Fibroblast of the aortic adventitia (primary cell): Measurements from ENCODE around the gene SORCS1. TPM values are rescaled to one million over a fixed set of nuclear protein-coding genes. Genes with fewer than 3 reads are reported as not detected.

Source experiments
- DNase-seq: peaks from one replicate; pipeline ENCODE4 v3.0.0-alpha.2; 2010; ENCODE audit warnings: low read depth
- H3K4me3 ChIP-seq: 2 replicates; pipeline ENCODE4 v1.5.1; 2011; ENCODE audit warnings: low read depth, mild to moderate bottlenecking, control low read depth, low read length, moderate library complexity
- total RNA-seq: library from RNA; depleted of rRNA; stranded (reverse); fragments of >200 nt; gene quantifications from 2 replicates; pipeline ENCODE4 v1.2.3, GENCODE V29; 2012; ENCODE audit warnings: low replicate concordance
- TF ChIP-seq, protein P1 (sequence below): IDR thresholded peaks from 2 replicates; pipeline ENCODE4 v1.5.1; 2011; ENCODE audit warnings: mild to moderate bottlenecking, low read length, control low read depth, inconsistent platforms; ENCODE audit not compliant: insufficient read depth

SORCS1 gene
- not detected in 2 replicates for total RNA-seq

DNA sequence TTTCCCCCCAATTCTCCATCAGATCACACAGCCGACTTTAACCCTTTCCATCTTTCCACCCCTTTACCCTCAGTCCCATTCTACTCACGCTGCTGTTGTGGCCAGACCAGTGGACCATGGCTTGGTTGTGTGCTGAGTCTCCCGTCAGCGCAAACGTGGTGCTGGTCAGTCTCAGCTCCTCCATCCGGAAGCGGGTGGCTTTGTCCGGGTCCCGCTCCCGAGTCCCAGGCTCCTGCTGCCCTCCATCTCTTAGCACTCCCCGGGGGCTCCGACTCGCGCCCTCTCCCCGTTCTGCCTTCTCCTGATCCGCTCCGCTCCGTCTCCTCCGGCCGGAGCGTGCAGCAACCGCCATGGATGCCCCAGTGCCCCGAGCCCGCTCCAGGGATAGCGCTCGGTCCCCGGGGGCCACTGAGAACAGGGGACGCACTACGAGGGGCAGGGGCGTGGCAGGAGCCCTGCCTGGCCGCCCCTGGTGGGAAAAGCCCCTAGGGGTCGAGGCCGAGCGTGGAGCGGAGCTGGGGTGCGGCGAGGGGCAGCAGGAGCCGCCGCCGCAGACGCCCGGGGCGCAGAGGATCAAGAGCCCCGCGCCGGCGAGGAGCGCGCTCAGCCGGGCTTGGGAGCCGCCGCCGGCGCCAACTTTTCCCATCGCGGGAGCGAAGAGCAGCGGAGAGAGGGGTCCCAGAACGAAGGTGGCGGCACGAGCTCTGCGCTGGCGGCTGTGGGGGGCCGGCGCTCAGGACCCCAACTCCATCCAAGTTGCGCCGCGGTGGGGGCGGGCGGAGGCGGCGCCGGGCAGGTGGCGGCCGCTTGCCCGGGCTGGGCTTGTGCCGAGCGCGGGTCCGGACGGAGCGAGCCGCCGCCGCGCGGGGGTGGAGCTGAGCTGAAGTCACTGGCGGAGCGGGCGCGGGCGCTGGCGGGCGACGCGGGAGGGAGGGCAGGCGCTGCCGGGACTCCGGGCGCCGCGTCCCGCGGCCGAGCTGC is at the start of gene SORCS1:
SORCS1 (minus strand) TSS at position 826 of the 981 bp plus-strand sequence.
- TF ChIP-seq, protein P1, sequence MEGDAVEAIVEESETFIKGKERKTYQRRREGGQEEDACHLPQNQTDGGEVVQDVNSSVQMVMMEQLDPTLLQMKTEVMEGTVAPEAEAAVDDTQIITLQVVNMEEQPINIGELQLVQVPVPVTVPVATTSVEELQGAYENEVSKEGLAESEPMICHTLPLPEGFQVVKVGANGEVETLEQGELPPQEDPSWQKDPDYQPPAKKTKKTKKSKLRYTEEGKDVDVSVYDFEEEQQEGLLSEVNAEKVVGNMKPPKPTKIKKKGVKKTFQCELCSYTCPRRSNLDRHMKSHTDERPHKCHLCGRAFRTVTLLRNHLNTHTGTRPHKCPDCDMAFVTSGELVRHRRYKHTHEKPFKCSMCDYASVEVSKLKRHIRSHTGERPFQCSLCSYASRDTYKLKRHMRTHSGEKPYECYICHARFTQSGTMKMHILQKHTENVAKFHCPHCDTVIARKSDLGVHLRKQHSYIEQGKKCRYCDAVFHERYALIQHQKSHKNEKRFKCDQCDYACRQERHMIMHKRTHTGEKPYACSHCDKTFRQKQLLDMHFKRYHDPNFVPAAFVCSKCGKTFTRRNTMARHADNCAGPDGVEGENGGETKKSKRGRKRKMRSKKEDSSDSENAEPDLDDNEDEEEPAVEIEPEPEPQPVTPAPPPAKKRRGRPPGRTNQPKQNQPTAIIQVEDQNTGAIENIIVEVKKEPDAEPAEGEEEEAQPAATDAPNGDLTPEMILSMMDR, result no peak
- no peak within 1 kb of the TSS for H3K4me3 ChIP-seq
- DNase-seq, result no peak

DNA sequence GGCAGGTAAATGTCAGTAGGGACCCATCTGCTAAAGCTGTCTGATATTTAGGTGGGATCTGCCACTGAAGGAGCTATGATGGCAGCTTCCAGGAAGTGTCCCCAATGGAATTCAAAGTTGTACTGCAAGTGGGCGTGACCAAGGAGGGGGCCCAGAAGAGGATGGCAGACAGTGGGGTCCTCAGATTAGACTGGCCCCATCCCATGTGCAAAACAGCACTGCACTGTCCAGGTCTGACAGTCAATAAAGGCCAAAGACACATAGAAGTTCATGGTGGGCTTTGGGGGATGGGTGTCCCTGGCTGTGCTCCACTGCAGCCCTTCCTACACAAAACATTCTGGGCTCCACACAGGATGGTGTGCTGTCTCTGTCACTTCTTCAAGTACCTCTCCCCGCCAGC is 49.8 kb upstream of the SORCS1 start:
- H3K4me3 ChIP-seq, result no peak overlapping the region
- TF ChIP-seq, protein P1, result no peak
- no peak for DNase-seq

DNA sequence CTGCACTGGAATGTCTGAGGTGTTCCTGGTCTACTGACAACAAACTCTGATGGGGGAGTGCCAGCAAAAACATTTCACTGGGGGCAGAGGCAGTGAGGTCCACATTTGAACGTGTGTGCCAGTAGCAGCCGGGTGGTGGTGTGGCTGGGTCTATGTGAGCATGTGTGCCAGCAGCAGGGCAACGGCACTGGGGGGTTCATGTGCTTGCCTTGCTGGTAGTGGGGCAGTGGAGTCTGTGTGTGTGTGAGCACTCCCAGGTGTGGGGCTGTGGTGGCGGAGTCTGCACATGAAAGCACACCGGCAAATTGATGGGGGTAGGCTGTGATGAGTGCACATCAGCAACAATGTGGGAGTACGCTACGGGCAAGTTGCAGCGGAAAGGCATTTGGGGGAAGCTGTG is 49.4 kb upstream of the SORCS1 start:
- H3K4me3 ChIP-seq, result no peak overlapping the region
- TF ChIP-seq, protein P1, result no peak
- DNase-seq, result no peak

DNA sequence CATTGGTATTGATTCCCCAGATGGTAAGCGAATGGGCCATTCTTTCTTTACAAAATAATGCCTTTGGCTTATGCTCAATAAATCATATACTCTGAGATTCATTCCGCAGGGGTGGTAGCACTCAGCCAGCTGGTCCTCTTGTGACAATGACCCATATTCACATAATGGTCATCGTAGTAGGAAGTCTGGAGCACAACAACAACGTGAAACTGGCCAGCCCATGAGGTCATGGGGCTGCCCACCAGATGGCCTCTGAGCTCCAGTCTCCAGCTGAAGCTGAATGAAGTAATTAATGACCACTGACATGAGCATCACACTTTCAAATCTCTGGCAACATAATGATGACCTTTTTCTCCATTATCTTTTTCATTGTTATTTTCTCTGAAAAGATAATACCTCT is 42.3 kb upstream of the SORCS1 start:
- H3K4me3 ChIP-seq, result no peak overlapping the region
- no peak for DNase-seq
- TF ChIP-seq, protein P1, result no peak

DNA sequence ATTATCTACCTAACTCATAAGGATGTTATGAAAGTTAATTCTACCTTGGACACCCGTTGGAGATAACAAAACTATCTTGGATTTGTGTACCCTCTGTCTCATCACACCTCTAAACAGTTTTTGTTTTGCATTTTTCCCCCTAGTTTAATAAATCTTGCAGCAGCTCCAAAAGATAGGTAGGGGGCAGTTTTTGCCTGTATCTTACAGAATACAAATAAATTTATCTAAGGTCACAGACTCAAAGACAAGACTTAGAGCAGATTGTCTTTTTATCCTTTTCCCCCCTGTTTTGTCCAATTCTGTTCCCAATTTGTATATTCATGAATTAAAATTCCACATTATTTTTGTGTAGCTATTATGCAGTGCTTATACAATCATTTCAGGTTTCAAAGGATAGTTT is 5.0 kb upstream of the SORCS1 start:
- no peak overlapping the region for H3K4me3 ChIP-seq
- DNase-seq, result no peak
- TF ChIP-seq, protein P1, result no peak

DNA sequence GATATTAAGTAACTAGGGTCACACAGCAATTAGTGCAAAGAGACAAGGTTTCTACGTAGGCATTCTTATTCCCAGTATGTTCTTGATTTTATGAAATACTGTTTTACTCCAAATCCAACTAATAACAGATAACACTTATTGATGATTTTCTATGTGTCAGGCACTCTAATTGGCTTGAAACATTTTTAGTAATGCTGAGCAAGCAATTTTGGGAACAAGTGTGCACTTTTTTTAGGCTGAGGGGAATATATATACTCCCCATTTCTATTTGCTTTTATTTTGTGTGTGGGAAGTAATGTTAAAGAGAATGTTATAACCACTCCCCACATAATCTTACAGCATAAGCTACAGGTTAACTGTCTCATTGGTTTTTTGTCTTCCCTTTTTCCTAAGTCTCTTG is 4.2 kb upstream of the SORCS1 start:
- TF ChIP-seq, protein P1, result no peak
- no peak overlapping the region for H3K4me3 ChIP-seq
- no peak for DNase-seq
